HG03575 (cell line): ENCODE data around the gene SPC25.
"Not testable (repeated sequence)": the region's sequence is repeated elsewhere in the genome, so short reads cannot be mapped to it uniquely, and the experiment has no call there.

Experiments used
- ATAC-seq: cut with Tn5 transposase; IDR thresholded peaks from one replicate; pipeline ENCODE4 v1.9.1; 2021; ENCODE audit not compliant: unreplicated experiment, insufficient number of reproducible peaks, low FRiP score; ENCODE audit errors: extremely low read depth

The SPC25 gene

GRCh38 chr2:168890006-168890782, at the start of gene SPC25:
SPC25 (minus strand) TSS chr2:168890430; CDS start chr2:168889519, 911 bp downstream.
- peak; percentile 100 for ATAC-seq

DNA sequence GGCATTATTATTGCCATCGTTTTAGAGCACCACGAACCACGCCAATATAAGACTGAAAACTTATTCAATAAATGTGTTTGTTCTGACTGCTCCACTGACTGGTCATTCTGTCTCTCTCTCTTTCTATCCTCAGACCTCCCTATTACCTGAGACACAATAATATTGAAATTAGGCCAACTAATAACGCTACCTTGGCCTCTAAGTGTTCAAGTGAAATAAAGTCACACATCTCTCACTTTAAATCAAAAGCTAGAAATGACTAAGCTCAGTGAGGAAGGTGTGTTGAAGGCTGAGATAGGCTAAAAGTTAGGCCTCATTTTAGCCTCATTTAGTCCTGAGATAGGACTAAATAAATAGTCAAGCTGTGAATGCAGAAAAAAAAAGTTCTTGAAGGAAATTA, 49.7 kb upstream of the SPC25 start:
- ATAC-seq: no peak

GRCh38 chr2:168939061-168939460, 48.8 kb upstream of the SPC25 start:
- no peak for ATAC-seq

DNA sequence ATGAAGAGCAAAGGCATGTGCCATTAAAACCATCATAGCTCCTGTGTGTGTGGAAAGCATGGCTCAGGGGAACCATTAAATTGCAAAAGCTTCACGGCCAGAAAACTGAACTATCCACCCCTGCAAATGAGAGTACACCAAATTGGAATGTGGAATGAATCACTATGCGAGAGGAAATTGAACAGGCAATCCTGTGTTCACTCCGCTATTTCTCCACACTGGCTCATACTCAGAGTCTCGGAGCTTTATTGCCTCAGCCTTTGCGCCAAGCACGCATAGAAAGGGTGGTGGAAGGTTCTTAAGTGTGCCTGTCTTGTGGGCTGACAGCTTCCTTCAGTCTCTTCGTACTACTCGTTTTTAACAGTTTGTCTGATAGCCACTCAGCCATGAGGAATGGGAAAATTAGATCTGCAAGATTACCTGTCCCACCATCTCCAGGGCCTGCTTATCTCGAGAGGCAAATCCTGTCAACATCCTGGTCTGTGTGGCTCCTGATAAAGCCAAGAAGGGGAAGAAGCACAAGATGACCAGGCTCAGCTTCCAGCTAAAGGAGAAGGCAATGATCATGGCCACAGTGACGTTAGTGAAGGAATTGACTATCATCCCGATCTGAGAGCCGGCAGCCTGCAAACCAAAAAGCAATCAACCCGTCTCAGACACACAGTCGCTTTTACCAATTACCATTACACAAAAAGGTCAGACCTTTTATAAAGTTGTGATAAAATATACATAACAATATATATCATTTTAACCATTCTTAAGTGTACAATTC, 45.8 kb upstream of the SPC25 start:
- no peak for ATAC-seq

DNA sequence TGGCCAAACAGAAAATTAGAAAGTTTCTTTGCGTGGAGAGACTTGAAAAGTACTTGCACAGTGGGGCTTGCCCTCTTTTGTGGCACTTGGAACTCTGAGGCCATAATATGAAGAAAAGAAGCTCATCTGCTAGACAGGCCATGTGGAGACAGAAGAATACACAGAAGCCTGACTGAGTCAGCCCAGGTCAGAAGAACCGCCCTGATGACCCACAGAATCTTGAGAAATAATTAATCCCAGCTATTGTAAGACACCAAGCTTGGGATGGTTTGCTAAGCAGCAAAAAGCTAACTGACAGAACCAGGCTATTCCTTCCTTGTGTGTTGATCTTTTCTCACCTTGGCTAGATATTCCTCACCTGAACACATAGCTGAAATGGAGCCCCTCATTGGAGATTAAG, 44.6 kb upstream of the SPC25 start:
- no peak for ATAC-seq

DNA sequence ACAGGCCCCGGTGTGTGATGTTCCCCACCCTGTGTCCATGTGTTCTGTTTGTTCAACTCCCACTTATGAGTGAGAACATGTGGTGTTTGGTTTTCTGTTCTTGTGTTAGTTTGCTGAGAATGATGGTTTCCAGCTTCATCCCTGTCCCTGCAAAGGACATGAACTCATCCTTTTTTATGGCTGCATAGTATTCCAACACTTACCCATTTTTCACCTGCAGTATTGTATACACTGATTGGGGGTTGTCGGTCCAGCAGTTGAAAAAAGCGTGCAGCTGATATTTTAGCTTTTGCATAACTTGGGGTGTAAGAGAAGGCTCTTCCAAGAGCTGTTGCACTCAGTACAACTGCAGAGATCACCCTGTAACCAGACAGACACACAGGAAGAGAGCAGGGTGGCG, 41.9 kb upstream of the SPC25 start:
- not testable (repeated sequence) for ATAC-seq

- no peak for ATAC-seq
These were observed 40.0 kb upstream of the SPC25 start for GRCh38 chr2:168930242-168930641.

DNA sequence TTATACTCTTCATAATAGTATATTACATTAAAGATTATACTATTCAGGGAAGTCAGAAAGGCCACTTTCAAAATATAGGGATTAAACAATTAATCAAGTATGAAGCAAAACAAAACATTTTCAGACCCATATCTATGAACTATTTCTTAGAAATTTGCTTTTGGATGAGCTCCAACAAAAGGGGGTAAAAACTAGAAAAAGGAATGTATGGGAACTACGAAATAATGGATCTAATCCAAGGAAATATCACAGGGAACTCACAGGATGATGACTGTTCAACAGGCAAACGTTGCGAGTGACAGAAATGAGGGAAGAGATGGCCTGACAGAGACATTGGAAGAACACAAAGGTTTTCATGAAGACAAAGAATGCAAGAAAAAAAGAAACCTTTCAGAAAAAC, 38.8 kb upstream of the SPC25 start:
- ATAC-seq: no peak

DNA sequence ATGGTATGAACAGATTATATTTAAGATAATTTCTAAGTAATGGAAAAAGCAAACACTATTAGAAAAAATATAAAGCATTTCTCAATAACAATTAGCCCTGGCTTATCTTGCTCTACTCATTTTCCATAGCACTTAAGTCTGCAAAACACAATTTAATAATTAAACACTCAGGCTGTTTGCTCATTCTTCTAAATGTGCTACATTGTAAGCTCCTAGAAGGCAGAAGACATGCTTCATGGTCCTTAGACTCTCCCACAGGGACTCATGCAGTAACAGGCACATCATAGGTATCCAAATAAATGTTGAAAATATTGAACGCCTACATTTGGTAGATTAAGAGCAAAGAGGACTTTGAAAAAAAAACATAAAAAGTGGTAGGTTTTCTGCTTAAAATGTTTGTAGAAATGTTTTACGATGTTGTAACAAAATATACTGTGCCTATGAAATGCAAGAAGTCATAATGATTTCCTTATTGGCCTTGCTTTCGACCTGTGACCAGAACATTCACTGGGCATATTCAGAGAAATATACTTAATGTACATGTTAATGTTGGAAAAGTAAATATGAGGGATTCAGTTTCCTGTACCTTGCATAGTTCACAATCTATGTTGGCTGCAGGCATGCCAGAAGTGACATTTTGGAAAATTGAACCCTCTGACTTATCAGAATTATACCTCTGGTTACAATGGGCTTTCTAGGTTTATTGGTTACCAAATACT, 38.0 kb upstream of the SPC25 start:
- no peak for ATAC-seq

GRCh38 chr2:168926621-168927386, 36.6 kb upstream of the SPC25 start:
- no peak for ATAC-seq

- no peak for ATAC-seq
These were observed 30.4 kb upstream of the SPC25 start for GRCh38 chr2:168920504-168921157.

DNA sequence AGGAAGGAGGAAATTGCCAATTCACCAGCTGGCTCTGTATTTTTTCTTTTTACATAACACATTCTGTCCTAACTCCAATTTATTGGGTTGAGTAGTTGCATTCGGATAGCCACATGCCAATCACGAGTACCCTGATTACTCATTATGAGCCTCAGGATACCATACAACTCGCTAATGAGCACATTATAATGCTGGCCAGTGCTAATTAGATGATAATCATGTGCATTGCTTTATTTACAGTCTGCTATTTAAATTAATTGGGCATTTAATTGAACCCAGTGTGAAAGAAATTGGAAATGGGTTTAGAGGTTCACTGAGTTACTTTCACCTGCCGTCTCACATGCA, 26.1 kb upstream of the SPC25 start:
- no peak for ATAC-seq

- no peak for ATAC-seq
These were observed 25.5 kb upstream of the SPC25 start for GRCh38 chr2:168915441-168916330.

DNA sequence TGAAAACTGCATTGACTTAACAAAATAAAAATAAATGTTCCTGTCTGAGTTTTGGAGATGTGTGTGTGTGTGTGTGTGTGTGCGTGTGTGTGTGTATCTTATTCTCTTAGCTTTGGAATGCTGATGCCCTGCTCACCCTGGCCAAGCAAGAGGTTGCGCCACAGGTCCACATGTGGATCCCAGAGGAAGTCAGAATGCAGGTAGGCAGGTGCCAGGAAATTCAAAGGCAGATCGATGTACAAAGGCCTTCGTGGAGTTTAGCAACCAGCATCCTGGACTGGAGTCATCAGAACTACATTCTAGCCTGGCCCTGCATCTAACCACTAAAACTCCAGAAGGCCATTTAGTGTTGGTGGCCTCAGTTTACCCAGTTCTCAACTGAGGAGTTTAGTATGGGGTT, 23.3 kb upstream of the SPC25 start:
- no peak for ATAC-seq

GRCh38 chr2:168912901-168913369, 22.7 kb upstream of the SPC25 start:
- no peak for ATAC-seq

GRCh38 chr2:168912466-168912865, 22.2 kb upstream of the SPC25 start:
- ATAC-seq: no peak

GRCh38 chr2:168910330-168910729, 20.1 kb upstream of the SPC25 start:
- no peak for ATAC-seq
